Neutrophil (primary cell): Measurements from ENCODE around the gene NUP214.

ENCODE experiments used
- H3K27ac ChIP-seq: fragments of 200-600 bp; sonication (generic); 2 replicates; pipeline ENCODE4 v1.5.1; 2016; ENCODE audit warnings: mild to moderate bottlenecking, moderate library complexity
- H3K27me3 ChIP-seq: fragments of 200-600 bp; sonication (generic); 2 replicates; pipeline ENCODE4 v1.6.0; 2016; ENCODE audit warnings: mild to moderate bottlenecking
- H3K36me3 ChIP-seq: fragments of 200-600 bp; sonication (generic); 2 replicates; pipeline ENCODE4 v1.5.1; 2017
- H3K4me1 ChIP-seq, 2 experiments: fragments of 200-600 bp in 1 of 2; sonication (generic) in 1 of 2; 1 replicate in 1 of 2; 2 replicates in 1 of 2; pipeline versions ENCODE4 v1.5.1 to v1.6.1; 2013 to 2016; ENCODE audit warnings: low read depth in 1 of 2, low read length in 1 of 2, mild to moderate bottlenecking in 1 of 2, moderate library complexity in 1 of 2; ENCODE audit not compliant: control insufficient read depth in 1 of 2, insufficient read depth in 1 of 2
- H3K4me3 ChIP-seq, 2 experiments: fragments of 200-600 bp in 1 of 2; sonication (generic) in 1 of 2; 1 replicate in 1 of 2; 2 replicates in 1 of 2; pipeline ENCODE4 v1.5.1; 2013 to 2016; ENCODE audit warnings: low read depth in 1 of 2, low read length in 1 of 2, mild to moderate bottlenecking in 1 of 2, moderate library complexity in 1 of 2
- H3K9me3 ChIP-seq: fragments of 200-600 bp; sonication (generic); 2 replicates; pipeline ENCODE4 v1.5.1; 2016
- CTCF ChIP-seq: fragments of 200-600 bp; sonication (generic); IDR thresholded peaks from 2 replicates; pipeline ENCODE4 v1.5.1; 2016; ENCODE audit warnings: antibody characterized with exemption

NUP214 gene

GRCh38 chr9:131276094-131276888 is 150.9 kb downstream of the NUP214 start, which contains the start of gene FAM78A:
Gene FAM78A (minus strand): TSS chr9:131276510. CDS start chr9:131276179, 331 bp downstream.
- Histone ChIP-seq H3K36me3 (no peaks in the 10 kb centered on the region), H3K27ac (peak within 1 kb of the TSS; percentile 89), H3K4me3 (peak within 1 kb of the TSS; percentile 79 to 92), H3K9me3 (no peaks in the 10 kb centered on the region), H3K27me3 (peaks cover 26% of the 10 kb centered on the region), H3K4me1 (peaks cover 44 to 50% of the 10 kb centered on the region in 2 experiments)
- no peak for TF ChIP-seq CTCF

- no peaks in the 10 kb centered on the region for H3K9me3 ChIP-seq
- H3K4me3 ChIP-seq, result peak overlapping the region; percentile 79 to 92
- no peak for TF ChIP-seq CTCF
- peaks cover 32% of the 10 kb centered on the region for H3K27me3 ChIP-seq
- peaks cover 38 to 44% of the 10 kb centered on the region in 2 experiments for H3K4me1 ChIP-seq
- no peaks in the 10 kb centered on the region for H3K36me3 ChIP-seq
- H3K27ac ChIP-seq, result peak overlapping the region; percentile 89
These were observed 151.5 kb downstream of the NUP214 start for GRCh38 chr9:131276891-131277286.

- Histone ChIP-seq H3K27me3 (peaks cover 37% of the 10 kb centered on the region), H3K27ac (peak overlapping the region; percentile 89), H3K9me3 (no peaks in the 10 kb centered on the region), H3K4me1 (peaks cover 34 to 39% of the 10 kb centered on the region in 2 experiments), H3K4me3 (peak overlapping the region; percentile 79 to 92), H3K36me3 (no peaks in the 10 kb centered on the region)
- TF ChIP-seq CTCF, result no peak
These were observed 152.0 kb downstream of the NUP214 start for GRCh38 chr9:131277287-131277909.

- Histone ChIP-seq H3K27ac (peak overlapping the region; percentile 89), H3K4me1 (peaks cover 32 to 33% of the 10 kb centered on the region in 2 experiments), H3K9me3 (no peaks in the 10 kb centered on the region), H3K27me3 (peaks cover 45% of the 10 kb centered on the region), H3K4me3 (peak overlapping the region; percentile 79 to 92), H3K36me3 (no peaks in the 10 kb centered on the region)
- TF ChIP-seq CTCF, result no peak
These were observed 152.7 kb downstream of the NUP214 start for GRCh38 chr9:131277910-131278701.

- no peaks in the 10 kb centered on the region for H3K36me3 ChIP-seq
- H3K27me3 ChIP-seq, result peaks cover 51% of the 10 kb centered on the region
- H3K4me1 ChIP-seq, result peaks cover 26 to 27% of the 10 kb centered on the region in 2 experiments
- peak overlapping the region; percentile 89 for H3K27ac ChIP-seq
- H3K9me3 ChIP-seq, result no peaks in the 10 kb centered on the region
- TF ChIP-seq CTCF, result no peak
- H3K4me3 ChIP-seq, result no peak overlapping the region
These were observed 153.3 kb downstream of the NUP214 start for GRCh38 chr9:131278702-131279111.
